GM12891 (cell line): ENCODE data around the gene NCKAP5.

Source experiments
- POLR2A ChIP-seq: IDR thresholded peaks from 2 replicates; pipeline ENCODE4 v1.6.1; 2011; ENCODE audit warnings: low read depth, low read length, control low read depth
- POLR2AphosphoS5 ChIP-seq: IDR thresholded peaks from 2 replicates; pipeline ENCODE4 v1.6.1; 2011; ENCODE audit warnings: low read depth, low read length, control low read depth
- SPI1 ChIP-seq: IDR thresholded peaks from 2 replicates; pipeline ENCODE4 v1.6.1; 2011; ENCODE audit warnings: low read depth, low read length, control low read depth
- TAF1 ChIP-seq: IDR thresholded peaks from 2 replicates; pipeline ENCODE4 v1.6.1; 2011; ENCODE audit warnings: low read depth, low read length, control low read depth

DNA sequence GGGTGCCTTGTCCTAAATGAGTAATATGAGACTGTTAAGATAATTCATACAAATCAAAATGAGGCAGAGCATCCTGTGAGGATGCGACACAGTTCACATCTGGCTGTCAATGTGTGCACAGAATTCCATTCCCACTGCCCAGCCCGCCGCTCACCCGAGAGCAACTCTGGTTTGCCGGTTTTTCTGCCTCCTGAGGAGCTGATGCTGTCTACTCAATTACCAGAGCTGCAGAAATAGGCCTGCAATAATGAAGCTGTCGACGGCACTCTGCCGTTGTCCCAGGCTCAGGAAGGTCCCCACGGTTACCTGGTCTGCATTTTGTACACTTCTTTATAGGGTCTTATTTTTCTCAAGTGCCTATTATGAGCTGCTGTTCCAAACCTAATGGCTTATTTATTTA is 842.5 kb downstream of the NCKAP5 start:
- TF ChIP-seq POLR2A (no peak), POLR2AphosphoS5 (no peak), TAF1 (no peak), SPI1 (no peak)
